Activated T-helper 1 cell treated with Interleukin-2 at 50 U/mL for 16 hours (primary cell): ENCODE measurements around the gene TNFRSF1B.

Experiments used
- DNase-seq: peaks from one replicate; pipeline ENCODE4 v3.0.0-alpha.2; 2020; ENCODE audit warnings: low read depth

The TNFRSF1B gene

DNA sequence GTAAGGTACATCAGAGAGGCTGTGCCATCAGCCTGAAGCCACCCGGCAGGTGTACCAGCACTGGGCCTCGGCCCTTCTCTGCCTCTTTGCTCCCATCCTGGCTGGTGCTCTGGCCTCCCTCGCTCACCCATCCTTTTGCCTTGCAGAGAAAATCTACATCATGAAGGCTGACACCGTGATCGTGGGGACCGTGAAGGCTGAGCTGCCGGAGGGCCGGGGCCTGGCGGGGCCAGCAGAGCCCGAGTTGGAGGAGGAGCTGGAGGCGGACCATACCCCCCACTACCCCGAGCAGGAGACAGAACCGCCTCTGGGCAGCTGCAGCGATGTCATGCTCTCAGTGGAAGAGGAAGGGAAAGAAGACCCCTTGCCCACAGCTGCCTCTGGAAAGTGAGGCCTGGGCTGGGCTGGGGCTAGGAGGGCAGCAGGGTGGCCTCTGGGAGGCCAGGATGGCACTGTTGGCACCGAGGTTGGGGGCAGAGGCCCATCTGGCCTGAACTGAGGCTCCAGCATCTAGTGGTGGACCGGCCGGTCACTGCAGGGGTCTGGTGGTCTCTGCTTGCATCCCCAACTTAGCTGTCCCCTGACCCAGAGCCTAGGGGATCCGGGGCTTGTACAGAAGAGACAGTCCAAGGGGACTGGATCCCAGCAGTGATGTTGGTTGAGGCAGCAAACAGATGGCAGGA, 24.5 kb upstream of the TNFRSF1B start:
- DNase-seq = no peak

DNA sequence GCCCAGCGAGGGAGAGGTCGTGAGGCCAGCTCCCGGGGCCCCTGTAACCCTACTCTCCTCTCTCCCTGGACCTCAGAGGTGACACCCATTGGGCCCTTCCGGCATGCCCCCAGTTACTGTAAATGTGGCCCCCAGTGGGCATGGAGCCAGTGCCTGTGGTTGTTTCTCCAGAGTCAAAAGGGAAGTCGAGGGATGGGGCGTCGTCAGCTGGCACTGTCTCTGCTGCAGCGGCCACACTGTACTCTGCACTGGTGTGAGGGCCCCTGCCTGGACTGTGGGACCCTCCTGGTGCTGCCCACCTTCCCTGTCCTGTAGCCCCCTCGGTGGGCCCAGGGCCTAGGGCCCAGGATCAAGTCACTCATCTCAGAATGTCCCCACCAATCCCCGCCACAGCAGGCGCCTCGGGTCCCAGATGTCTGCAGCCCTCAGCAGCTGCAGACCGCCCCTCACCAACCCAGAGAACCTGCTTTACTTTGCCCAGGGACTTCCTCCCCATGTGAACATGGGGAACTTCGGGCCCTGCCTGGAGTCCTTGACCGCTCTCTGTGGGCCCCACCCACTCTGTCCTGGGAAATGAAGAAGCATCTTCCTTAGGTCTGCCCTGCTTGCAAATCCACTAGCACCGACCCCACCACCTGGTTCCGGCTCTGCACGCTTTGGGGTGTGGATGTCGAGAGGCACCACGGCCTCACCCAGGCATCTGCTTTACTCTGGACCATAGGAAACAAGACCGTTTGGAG, 23.7 kb upstream of the TNFRSF1B start:
- DNase-seq = no peak

DNA sequence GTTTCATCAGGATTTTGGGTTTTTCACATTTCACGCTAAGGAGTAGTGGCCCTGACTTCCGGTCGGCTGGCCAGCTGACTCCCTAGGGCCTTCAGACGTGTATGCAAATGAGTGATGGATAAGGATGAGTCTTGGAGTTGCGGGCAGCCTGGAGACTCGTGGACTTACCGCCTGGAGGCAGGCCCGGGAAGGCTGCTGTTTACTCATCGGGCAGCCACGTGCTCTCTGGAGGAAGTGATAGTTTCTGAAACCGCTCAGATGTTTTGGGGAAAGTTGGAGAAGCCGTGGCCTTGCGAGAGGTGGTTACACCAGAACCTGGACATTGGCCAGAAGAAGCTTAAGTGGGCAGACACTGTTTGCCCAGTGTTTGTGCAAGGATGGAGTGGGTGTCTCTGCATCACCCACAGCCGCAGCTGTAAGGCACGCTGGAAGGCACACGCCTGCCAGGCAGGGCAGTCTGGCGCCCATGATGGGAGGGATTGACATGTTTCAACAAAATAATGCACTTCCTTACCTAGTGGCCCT, 23.1 kb upstream of the TNFRSF1B start:
- DNase-seq = no peak

DNA sequence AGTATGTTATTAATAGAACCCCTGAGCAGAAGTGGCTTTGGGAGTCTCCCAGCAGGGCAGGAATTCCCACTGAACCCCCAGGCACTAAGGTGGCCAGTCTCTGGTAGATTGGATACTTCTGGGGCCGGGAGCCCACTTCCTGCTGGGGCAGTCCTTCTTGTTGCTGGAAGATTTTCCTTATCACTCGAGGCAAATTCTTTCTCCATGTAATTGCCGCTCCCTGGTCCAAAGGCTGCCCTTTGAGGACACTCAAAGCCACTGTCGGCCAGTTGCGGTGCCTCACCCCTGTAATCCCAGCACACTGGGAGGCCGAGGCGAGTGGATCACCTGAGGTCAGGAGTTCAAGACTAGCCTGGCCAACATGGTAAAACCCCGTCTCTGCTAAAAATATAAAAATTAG, 22.6 kb upstream of the TNFRSF1B start:
- DNase-seq = no peak

DNA sequence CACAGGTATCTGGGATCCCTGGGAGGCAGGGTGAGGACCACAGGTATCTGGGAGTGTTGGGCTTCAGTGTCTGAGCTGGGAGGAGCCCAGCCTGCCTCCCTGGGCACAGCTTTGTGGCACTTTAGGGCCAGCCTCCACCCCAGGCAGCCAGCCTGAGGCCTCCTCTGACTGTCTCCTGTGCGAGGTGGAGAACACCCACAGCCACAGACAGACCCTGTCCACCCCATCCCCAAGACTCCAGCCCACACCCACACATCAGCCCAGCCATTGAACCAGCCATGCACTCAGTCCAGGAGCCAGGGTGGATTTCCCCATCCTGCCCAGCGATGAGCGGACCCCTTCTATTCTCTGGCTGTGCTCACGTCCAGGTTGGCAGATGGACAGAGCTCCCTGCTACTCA, 21.8 kb upstream of the TNFRSF1B start:
- no peak for DNase-seq

DNA sequence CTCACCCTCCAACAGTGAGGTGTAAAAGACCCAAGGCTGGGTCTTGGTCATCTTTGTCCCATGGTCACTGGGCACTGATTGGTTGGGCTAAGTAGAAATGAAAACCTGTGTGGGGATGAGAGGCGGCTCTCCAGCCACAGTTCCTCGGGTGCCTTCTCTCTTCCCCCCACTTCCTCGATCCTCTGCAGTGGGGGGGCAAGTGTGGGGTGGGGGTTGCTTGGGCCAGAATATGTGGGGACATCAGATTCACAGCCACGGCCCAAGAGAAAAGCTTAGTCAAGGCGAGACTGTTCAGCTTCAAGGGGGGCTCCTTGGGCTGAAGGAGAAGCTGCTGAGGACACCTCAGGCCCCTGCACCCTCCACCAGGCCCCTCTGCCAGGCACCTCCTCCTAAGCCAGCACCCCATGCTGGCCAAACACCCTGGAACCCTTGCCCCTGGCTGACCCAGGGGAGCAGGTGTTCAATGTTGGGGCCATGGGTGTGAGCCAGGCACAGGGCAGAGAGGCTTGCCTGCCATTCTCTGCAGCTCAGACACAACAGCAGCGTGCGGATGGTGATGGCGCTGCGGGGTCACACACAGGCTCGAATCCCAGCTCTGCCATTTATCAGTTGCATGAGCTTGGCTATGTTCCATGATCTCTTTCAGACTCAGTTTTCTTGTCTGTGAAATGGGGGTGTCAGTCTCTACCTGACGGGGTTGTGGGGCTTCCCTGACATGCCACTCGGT, 21.0 kb upstream of the TNFRSF1B start:
- no peak for DNase-seq

DNA sequence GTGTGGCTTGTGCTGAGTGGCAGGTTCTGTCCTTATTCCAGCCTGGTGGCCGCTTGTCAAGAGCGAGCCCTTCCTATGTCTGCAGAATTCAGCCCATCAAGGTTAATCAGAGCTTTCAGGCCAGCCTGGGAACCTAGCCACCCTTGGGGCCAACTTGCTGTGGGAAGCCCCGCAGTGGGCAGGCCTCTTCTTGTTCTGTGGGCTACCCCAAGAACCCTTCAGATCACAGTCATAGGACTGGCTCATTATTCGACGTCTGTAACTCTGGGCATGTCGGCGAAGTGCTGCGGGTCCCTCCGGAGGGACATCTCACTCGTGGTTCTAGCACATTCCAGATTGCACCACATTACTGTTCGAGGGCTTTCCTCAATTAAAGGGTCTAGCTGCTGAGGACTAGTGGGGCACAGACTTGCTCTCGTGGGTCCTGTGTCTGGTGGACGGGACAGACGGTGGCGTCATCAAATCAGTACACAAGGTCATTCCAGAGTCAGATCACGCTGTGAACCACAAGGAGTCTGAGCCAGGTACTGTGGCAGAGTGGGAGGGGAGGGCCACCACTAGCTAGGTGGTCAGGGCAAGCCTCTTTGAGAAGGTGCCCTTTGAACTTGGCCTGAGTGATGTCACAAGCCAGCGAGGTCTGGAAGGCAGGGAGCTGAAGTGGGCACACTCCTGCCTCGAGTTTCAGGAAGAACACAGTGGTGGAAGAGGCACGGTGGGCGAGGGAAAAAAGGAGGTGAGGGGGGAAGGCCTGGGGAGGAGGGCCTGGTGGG, 20.3 kb upstream of the TNFRSF1B start:
- no peak for DNase-seq

DNA sequence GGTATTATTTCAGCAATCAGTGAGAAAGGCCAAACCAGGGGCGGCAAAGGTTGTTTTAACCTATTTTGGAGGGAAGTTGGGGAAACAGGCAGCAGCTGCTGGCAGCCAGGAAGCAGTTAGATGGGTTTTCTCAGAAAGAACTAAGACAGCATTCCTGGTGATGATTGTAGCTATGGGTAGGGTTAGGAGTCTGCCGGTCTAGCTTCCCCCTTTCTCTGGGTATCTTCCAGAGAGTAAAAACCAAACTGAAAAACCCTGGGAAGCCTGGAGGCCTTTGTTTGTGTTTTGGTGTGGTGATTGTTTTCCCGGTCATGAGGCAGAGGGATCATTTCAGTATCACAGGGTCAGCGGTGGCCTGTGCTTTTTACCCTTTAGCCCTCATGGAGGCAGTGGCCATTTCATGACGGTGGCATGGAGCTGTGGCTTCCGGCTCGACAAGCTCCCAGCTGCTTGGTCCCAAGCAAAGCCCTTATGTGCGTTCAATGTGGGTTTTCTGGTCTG, 19.5 kb upstream of the TNFRSF1B start:
- no peak for DNase-seq

DNA sequence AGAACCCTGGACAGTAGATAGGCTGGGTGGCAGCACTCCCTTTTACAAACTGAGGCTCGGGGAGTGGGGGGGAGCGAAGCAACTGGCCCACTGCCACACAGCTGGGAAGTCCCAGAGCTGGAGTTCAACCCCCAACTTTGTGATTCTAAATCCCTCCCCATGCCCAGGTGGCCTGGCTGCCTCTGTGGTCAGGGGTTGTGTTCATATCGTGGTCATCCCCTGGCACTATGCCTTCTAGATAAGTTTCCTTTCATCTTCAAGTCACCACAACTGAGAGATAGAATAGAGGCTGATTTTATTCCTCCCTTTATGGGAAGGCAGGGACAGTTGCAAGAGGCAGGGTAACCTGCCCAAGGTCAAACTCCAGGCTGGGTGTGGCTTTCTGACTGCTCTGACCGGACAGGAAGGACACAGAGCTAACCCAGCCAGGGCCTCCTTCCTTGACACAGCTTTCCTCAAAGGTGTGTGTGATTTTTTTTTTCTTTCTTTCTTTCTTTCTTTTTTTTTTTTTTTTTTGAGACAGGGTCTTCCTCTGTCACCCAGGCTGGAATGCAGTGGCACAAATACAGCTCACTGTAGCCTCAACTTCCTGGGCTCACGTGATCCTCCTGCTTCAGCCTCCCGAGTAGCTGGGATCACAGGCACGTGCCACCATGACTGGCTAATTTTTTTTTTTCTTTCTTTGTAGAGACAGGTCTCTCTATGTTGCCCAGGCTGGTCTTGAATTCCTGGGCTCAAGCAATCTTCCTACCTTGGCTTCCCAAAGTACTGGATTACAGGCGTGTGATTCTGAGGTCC, 18.4 kb upstream of the TNFRSF1B start:
- no peak for DNase-seq

DNA sequence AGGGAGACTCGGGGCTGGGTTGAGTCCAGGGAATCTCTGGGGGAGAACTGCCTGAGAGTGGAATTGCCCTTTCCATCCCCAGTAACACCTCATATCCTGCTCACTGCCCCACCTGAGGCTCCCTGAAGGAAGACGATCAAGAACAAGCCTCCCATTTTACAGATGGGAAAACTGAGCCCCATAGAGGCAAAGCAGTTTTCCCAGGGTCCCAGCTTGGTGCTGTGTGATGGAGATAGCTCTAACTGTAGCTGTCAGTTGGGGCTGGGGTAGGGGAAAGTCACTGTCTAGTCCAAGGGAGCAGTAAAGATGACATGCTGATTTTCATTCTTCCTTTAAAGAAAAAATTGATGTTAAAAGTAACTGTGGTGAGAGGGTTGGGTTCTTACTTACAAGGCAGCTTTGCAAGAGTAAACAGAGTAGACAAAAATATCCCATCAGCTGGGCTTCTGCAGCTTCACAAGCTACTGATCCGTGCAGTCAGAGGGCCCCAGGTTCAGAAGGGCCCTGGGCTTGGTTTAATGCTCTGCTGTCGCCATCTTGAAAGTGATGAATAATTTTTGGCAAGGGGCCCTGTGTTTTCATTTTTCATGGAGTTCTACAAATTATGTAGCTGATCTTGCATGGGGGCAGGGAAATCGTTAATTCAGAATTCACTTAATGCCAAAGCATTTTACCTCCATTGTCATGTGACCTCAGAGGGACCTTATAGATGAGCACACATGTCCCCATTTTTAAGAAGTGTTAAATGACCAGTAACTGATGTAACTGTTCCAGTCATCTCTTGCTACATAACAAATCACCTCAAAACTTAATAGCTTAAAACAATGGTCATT, 17.6 kb upstream of the TNFRSF1B start:
- DNase-seq = no peak

DNA sequence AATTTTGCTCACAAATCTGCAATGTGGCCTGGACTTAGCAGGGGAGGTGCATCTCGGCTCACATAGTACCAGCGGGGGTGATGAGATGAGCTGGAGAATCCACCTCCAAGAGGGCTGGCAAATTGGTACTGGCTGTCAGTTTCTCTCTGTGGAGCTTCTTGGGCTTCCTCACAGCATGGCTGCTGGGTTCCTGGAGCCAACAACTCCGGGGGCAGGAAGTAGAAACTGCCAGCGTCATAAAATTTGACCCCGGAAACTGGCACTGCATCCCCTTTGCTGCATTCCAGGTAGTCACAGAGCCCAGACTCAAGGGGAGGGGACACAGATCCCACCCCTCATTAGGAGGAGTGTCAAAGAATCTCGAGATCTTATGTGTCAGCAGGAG, 17.0 kb upstream of the TNFRSF1B start:
- no peak for DNase-seq

DNA sequence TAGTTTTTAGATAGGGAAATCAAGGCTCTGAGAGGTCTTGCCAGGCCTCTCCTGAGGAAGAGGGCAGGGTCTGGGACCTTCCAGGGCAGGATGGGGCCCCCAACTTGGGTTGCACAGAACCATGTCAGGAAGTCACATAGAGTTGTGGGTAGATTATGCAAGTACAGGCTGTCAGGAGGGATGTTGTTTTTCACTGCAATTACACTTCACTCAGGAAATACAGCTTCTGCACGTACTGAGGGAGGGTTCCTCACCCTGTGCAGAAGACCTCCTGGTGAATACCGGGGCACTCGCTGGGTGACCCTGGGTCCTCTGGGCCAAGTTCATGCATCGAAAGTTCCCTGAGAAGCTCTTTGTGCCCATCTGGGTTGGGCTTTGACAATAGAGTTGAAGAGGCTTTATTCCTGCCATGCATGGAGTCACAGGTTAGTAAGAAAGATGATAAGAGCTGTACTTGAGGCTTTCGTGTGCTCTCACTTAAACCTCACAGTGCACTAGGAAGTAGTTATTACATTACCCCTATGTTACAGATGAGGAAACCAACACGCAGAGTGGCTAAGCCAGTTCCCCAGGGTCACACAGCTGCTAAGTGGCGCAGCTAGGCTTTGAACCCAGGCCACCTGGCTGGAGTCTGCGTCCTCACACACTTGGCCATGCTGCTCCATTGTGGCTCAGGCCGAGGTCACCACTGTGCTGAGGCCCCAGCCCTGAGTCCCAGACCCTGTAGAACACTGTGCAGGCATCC, 16.2 kb upstream of the TNFRSF1B start:
- DNase-seq = no peak

DNA sequence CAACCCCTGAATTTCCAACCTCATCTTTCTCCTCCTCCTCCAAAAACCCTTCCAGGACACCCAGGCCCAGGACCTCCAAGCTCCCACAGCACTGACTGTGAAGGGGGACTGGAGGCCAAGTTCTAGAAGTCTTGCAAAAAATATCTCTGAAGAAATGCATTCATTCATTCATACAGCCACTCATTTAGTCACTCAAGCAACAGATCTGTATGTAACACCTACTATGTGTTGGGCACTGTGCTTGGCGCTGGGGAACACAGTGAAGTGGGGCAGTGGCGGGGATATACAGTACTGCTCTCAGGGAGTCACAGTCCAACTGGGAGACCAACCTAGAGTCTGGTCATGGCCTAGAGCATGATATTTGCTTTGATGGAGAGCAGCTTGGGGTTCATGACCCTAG, 15.3 kb upstream of the TNFRSF1B start:
- no peak for DNase-seq

DNA sequence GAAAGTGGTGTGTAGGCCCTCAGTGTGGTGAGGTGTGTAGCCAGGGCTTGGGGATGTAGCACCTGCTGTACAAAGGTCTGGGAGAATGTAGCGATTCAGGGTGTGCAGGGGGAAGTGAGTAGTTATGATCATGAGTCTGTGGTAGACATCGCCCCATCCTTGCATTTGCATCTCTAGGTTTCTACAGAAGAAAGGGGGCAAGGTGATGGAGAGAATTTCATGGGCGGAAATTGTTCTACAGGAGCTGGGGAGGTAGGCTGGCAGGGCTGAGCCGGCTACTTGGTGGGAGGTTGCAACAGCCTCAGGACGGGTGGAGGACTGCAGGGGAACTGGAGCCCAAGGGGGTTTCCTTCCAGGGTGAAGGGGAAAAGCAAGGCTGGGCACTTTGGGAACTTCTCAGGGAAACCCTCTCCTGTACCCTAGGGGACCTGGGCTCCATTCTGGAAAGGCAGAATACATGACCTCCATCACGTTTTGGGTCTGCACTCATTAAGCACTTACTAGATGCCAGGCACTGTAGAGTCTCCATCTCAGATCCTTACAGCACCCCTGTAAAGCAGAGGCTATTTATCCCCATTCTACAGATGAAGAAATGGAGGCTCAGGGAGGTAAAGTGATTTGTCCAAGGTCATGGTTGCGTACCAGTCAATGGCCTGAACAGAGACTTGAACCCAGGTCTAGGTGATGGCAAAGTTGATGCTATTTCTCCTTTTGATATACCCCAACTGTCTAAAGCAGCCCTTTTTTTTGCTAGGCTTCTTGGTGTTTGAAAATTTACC, 14.5 kb upstream of the TNFRSF1B start:
- DNase-seq = no peak

DNA sequence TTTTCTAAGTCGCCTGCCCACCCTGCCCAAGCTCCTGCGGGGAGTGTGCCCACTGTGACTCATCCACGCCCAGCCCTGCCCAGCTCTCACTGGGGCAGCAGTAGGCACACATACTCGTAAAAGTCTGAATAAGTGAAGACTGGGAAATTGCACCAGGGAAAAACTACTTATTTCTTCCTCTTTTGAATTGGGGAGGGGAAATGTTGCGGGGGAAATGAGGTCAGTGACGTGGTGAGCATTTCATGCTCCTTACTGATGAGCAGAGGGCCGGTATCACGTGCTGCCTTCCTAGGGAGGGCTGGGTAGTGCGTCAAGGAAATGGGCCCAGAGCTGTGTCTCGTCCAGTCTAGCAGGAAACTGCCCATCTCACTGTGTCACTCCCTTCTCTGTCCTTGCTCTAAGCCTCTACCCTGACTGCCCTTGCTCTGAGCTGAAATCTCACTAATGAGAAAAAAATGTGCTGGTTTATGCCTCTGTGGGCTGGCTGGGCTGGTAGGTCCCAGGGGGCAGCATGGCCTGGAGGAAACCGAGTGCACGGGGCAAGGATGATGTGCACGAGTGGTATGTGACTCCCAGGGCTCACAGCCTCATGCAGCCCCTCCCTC, 13.5 kb upstream of the TNFRSF1B start:
- no peak for DNase-seq

DNA sequence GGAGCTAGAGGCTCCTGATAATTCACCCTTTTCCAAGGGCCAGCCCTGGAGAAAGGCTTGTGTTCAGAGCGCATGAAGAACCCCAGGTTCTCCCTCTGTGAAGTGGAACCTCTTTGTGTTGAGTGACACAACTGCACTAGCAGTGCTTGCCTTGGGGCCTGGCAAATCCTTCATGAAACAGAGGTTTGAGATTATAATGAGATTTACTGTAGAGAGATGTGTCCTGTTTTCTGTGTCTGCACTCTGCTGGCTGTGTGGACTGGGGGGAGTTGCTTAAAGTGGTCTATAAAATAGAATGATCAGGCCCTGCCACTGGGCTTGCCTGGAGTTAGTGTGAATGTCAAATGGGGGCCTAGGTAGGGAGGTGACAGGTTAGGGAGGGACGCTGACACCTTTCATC, 11.5 kb upstream of the TNFRSF1B start:
- DNase-seq = no peak

DNA sequence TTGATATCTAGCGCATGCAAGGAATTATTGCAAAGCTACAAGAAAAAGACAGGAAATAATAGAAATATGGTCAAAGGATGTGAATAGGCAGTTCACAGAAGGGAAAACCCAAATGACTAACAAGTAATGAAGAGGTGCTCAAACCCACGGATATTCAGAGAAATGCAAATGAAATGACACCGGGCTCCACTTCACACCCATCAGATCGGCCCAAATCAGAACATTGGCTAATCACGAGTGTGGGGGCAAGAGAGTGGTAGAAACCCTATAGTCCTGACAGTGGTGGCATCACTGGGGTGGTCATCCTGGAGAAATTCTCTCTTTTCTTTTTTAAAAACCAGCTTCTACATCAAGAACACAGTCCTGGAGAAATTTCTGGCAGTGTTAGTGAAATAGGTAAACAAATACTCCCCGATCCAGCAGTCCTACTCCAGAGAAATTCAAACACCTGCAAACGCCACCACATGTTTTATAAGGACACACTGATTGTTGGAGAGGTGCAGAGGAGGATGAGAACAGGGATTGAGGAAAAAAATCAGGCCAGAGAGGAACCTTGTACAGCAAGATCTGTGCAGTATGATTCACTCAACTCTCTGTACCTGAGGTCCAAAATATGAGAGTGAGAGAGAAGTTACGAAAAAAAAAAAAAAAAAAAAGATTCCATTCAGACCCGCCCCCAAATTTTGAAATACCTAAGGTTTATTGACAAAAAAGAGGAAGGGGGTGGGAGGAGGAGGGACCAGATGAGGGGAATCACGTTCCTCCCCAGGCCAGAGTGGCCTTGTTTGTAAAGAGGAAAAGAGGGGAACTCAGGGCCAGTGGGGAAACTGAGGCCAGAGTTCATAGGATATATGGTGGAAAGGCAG, 9.2 kb upstream of the TNFRSF1B start:
- no peak for DNase-seq
